Epithelial cell of proximal tubule (primary cell): ENCODE results near the gene ENTPD2. TPM values are rescaled to one million over a fixed set of nuclear protein-coding genes. Genes with fewer than 3 reads are reported as not detected.

Experiments used
- DNase-seq: peaks from one replicate; pipeline ENCODE4 v3.0.0-alpha.2; 2011; ENCODE audit warnings: low read depth
- H3K4me3 ChIP-seq: 2 replicates; pipeline ENCODE4 v1.5.1; 2011; ENCODE audit warnings: low read depth, mild to moderate bottlenecking, low read length
- total RNA-seq: library from RNA; depleted of rRNA; stranded (reverse); fragments of >200 nt; gene quantifications from 2 replicates; pipeline ENCODE4 v1.2.3, GENCODE V29; 2015
- TF ChIP-seq, protein P1 (sequence below): conservative IDR thresholded peaks from 2 replicates; pipeline ENCODE4 v1.5.1; 2012; ENCODE audit warnings: low read depth, mild to moderate bottlenecking, low read length

ENTPD2 gene
- total RNA-seq, 1 donor from 2014 or later: not detected

DNA sequence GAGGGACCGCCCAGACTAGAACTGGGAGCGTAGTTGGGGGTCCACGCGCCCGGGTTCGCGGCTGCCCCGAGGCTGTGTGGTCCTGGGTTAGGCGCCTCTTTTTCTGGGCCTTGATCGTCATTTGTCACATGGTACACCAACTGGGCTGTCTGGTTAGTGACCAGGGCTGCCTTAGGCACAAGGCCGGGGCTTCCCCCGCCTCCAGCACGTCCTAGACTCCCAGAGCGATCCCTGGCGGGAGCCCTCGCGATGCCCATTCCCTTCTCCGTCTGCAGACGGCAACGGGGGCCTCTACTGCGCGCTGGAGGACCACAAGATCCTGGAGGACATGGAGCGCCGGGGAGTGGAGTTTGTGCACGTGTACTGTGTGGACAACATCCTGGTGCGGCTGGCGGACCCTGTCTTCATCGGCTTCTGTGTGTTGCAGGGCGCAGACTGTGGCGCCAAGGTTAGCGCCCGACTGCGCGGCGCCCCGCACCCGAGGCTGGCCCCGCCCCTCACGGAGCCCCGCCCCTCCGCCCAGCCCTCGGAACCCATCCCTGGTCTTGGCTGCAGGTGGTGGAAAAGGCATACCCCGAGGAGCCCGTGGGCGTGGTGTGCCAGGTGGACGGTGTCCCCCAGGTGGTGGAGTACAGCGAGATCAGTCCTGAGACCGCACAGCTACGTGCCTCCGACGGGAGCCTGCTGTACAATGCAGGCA is 25.0 kb upstream of the ENTPD2 start:
- TF ChIP-seq, protein P1, sequence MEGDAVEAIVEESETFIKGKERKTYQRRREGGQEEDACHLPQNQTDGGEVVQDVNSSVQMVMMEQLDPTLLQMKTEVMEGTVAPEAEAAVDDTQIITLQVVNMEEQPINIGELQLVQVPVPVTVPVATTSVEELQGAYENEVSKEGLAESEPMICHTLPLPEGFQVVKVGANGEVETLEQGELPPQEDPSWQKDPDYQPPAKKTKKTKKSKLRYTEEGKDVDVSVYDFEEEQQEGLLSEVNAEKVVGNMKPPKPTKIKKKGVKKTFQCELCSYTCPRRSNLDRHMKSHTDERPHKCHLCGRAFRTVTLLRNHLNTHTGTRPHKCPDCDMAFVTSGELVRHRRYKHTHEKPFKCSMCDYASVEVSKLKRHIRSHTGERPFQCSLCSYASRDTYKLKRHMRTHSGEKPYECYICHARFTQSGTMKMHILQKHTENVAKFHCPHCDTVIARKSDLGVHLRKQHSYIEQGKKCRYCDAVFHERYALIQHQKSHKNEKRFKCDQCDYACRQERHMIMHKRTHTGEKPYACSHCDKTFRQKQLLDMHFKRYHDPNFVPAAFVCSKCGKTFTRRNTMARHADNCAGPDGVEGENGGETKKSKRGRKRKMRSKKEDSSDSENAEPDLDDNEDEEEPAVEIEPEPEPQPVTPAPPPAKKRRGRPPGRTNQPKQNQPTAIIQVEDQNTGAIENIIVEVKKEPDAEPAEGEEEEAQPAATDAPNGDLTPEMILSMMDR: no peak
- no peak for DNase-seq
- peak overlapping the region; percentile 72 for H3K4me3 ChIP-seq

DNA sequence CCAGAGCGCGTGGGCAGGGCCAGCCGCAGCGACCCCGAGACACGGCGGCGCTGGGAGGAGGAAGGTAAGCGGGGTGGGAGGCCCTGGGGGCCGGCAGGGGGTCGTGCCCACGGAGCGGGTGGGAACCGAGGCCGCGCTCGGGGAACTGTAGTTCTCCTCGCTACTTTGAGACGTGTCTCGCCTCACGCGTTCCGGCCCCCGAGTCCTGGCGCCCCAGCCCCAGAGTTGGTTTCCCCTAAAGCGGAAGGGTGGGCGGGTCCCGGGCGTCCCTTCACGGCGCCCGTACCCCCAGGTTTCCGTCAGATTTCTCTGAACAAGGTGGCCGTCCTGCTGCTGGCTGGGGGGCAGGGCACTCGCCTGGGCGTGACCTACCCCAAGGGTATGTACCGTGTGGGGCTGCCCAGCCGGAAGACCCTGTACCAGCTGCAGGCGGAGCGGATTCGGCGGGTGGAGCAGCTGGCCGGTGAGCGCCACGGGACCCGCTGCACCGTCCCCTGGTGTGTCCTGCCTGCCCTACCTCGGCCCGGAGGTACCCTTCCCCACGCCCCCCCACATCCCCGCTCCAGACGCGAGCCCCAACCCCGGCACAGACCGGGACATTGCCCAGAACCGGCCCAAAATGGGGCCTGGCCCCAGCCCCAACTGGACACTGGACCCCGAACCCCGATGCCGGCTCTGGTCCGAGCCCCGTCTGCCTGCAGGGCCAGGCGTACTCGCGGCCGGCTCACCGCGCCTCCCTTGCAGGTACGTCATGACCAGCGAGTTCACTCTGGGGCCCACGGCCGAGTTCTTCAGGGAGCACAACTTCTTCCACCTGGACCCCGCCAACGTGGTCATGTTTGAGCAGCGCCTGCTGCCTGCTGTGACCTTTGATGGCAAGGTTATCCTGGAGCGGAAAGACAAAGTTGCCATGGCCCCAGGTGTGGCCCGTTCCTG is 24.2 kb upstream of the ENTPD2 start:
- TF ChIP-seq, protein P1: no peak
- no peak for DNase-seq
- H3K4me3 ChIP-seq: peak overlapping the region; percentile 72

DNA sequence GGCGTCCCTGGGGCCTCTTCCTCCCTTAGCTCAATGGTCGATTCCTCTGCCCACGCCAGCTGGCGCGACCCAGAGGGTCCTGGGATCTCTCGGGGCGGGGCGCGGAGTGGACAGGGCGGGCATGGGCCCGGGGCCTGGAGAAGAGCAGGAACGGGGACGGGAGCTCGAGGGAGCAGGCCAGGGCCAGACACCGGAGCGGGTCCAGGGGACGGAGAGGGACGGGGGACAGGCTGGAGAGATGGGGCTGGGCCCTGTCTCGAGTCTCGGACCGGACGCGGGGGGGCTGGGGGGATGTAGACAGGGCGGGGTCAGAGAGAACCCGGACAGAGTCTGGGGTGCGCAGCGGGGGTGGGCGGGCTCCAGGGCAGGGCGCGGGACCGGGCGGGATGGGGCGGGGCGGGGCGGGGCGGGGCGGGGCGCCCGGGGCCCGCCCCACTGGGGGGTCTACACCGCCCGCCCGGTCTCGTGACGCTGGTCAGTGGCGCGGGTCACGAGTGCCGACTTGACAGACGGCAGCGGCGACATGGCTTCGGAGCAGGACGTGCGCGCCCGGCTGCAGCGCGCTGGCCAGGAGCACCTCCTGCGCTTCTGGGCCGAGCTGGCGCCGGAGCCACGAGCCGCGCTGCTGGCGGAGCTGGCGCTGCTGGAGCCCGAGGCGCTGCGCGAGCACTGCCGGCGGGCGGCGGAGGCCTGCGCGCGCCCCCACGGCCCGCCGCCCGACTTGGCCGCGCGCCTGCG is 23.3 kb upstream of the ENTPD2 start, which contains the start of gene UAP1L1:
UAP1L1 (plus strand) TSS at position 508 of the 738 bp plus-strand sequence; CDS start at position 524, 16 bp downstream.
- TF ChIP-seq, protein P1: no peak
- DNase-seq: no peak

DNA sequence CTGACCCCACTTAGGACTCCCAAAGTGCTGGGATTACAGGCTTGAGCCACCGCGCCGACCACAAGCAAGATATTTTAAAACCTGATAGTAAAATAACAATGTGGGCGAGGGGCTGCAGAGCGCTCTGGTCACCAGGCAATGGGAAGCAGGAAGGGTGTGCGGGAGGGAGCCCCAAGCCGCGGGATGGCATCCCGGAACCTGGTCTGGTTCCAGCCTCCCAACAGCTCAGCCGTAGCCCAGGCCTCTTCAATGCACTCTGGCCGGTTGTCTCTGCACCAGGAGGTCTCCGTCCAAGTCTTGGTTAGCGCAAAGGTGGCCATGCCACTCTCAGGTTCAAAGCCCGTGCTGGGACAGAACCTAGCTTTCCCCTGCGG is 22.8 kb upstream of the ENTPD2 start:
- TF ChIP-seq, protein P1: no peak
- peak overlapping the region; percentile 40 for H3K4me3 ChIP-seq
- no peak for DNase-seq

More for the DNA sequence above, 23.3 kb upstream of the ENTPD2 start, which contains the start of gene UAP1L1:
- peak within 1 kb of the TSS; percentile 72 for H3K4me3 ChIP-seq

DNA sequence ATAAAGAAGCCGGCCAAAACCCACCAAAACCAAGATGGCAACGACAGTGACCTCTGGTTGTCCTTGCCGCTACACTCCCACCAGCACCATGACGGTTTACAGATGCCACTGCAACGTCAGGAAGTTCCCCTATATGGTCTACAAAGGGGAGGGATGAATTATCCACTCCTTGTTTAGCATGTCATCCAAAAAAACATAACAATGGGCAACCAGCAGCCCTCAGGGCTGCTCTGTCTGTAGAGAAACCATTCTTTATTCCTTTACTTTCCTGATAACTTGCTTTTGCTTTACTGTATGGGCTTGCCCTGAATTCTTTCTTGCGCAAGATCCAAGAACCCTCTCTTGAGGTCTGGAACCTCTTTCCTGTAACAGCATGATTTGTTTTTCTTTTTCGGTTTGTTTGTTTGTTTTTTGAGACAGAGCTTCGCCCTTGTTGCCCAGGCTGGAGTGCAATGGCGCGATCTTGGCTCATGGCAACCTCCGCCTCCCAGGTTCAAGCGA is 21.5 kb upstream of the ENTPD2 start:
- H3K4me3 ChIP-seq: no peak overlapping the region
- DNase-seq: no peak
- TF ChIP-seq, protein P1: no peak

DNA sequence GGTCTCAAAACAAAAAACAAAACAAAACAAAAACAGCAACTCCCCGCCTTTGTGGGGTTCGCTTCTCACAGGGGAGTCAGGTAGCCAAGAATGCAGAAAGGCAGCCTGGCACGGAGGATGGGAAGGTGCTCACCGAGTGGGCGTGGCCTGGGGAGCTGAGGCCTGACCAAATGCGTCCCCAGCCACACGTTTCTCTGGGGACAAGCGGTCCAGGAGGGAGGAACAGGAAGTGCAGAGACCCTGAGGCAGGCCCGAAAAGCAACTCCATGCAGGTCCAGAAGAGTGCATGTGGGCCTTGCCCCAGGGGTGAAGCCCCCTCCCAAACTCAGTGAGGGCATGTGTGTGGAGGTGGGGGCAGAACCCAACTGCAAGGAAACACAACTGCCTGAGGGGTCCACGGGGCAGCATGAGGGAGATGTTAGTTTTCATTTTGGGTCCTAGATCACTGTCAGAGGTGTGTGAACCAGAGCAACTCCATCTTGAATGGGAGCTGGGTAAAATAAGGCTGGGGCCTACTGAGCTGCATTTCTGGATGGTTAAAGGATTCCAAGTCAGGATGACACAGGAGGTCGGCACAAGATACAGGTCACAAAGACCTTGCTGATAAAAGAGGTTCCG is 20.9 kb upstream of the ENTPD2 start:
- TF ChIP-seq, protein P1: no peak

More for the DNA sequence above, 20.9 kb upstream of the ENTPD2 start:
- DNase-seq: no peak
- H3K4me3 ChIP-seq: no peak overlapping the region
